Parathyroid adenoma (tissue), 2 donors: ENCODE measurements around the gene ARHGAP29.
"Not testable (repeated sequence)": the region's sequence is repeated elsewhere in the genome, so short reads cannot be mapped to it uniquely, and the experiment has no call there.

Source experiments
- H2AFZ ChIP-seq: fragments of 300-600 bp; sonication (generic); one replicate; pipeline ENCODE4 v1.7.0; 2017; ENCODE audit warnings: antibody characterized with exemption, mild to moderate bottlenecking
- H3K27ac ChIP-seq: fragments of 300-600 bp; sonication (generic); one replicate; pipeline ENCODE4 v1.7.0; 2017
- H3K27me3 ChIP-seq: fragments of 300-600 bp; sonication (generic); one replicate; pipeline ENCODE4 v1.7.0; 2017; ENCODE audit warnings: low read length; ENCODE audit not compliant: control insufficient read depth, insufficient read depth
- H3K36me3 ChIP-seq: fragments of 300-600 bp; sonication (generic); one replicate; pipeline ENCODE4 v1.7.0; 2017; ENCODE audit warnings: low read length; ENCODE audit not compliant: control insufficient read depth, insufficient read depth
- H3K4me1 ChIP-seq: fragments of 300-600 bp; sonication (generic); one replicate; pipeline ENCODE4 v1.7.0; 2017; ENCODE audit warnings: control low read depth
- H3K4me2 ChIP-seq: fragments of 300-600 bp; sonication (generic); one replicate; pipeline ENCODE4 v1.7.0; 2017; ENCODE audit warnings: low read length
- H3K4me3 ChIP-seq: fragments of 300-600 bp; sonication (generic); one replicate; pipeline ENCODE4 v1.7.0; 2017; ENCODE audit warnings: low read depth, low read length
- H3K79me2 ChIP-seq: fragments of 300-600 bp; sonication (generic); one replicate; pipeline ENCODE4 v1.7.0; 2017; ENCODE audit warnings: control low read depth
- H3K9ac ChIP-seq: fragments of 300-600 bp; sonication (generic); one replicate; pipeline ENCODE4 v1.7.0; 2017; ENCODE audit warnings: mild to moderate bottlenecking
- H3K9me3 ChIP-seq: fragments of 300-600 bp; sonication (generic); one replicate; pipeline ENCODE4 v1.7.0; 2017; ENCODE audit warnings: low read length; ENCODE audit not compliant: control insufficient read depth
- TF ChIP-seq, protein P1 (sequence below): fragments of 300-600 bp; sonication (generic); IDR thresholded peaks from one replicate; pipeline ENCODE4 v1.7.0; 2017; ENCODE audit warnings: antibody characterized with exemption, mild to moderate bottlenecking
- donor health status: primary hyperparathyroidism.

ARHGAP29 gene

DNA sequence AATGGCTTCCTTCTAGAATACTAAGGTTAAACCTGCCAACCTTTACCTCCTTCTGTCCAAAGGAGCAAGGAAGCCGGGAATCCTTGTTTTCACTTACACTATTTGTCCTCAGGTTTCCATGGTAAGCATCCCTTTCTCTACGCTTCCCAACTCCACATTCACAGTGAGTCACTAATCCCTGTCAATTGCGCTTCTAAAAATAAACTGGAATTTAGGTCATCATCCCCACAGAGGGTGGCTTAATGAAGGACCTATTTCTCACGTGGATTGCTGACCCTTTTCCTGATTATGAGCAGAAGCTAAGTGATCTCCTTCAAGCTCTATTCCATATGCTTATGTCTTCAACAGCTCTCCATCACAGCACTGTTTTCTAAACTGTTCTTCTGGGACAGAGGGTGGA is 76.6 kb downstream of the ARHGAP29 start:
- no peak overlapping the region for H3K27ac ChIP-seq
- H3K9ac ChIP-seq, result no peak overlapping the region
- H3K4me3 ChIP-seq, result no peak overlapping the region
- TF ChIP-seq, protein P1, sequence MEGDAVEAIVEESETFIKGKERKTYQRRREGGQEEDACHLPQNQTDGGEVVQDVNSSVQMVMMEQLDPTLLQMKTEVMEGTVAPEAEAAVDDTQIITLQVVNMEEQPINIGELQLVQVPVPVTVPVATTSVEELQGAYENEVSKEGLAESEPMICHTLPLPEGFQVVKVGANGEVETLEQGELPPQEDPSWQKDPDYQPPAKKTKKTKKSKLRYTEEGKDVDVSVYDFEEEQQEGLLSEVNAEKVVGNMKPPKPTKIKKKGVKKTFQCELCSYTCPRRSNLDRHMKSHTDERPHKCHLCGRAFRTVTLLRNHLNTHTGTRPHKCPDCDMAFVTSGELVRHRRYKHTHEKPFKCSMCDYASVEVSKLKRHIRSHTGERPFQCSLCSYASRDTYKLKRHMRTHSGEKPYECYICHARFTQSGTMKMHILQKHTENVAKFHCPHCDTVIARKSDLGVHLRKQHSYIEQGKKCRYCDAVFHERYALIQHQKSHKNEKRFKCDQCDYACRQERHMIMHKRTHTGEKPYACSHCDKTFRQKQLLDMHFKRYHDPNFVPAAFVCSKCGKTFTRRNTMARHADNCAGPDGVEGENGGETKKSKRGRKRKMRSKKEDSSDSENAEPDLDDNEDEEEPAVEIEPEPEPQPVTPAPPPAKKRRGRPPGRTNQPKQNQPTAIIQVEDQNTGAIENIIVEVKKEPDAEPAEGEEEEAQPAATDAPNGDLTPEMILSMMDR, result no peak
- no peaks in the 10 kb centered on the region for H3K4me1 ChIP-seq
- H3K27me3 ChIP-seq, result no peaks in the 10 kb centered on the region
- no peak overlapping the region for H3K4me2 ChIP-seq
- no peaks in the 10 kb centered on the region for H3K36me3 ChIP-seq
- no peaks in the 10 kb centered on the region for H3K79me2 ChIP-seq
- H3K9me3 ChIP-seq, result no peaks in the 10 kb centered on the region
- H2AFZ ChIP-seq, result no peak overlapping the region

DNA sequence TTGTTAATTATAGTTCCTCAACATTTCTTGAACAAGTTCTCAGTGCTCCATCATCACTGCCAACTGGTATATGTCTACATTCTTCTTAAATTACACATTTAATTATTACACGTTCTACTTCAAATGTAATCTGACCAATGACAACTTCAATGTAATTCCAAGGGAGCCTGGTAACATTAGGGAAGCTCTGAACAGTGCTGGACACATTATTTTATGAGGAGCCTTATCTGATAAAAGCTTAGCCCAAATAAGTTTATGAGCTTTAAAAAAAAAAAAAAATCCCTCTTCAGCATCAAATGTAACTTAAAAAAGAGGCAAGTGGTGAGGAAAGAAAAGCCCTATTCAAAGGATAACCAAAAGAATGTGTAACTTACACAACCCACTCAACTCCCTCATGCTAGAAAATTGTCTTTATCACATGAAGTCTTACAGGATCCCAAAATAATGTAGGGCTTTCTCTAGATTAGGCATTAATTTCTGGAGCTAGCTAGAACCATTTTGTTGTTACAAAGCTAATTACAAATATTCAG is 81.2 kb downstream of the ARHGAP29 start:
- Histone ChIP-seq H3K4me3 (no peak overlapping the region), H3K9ac (no peak overlapping the region), H3K27ac (no peak overlapping the region), H2AFZ (no peak overlapping the region), H3K9me3 (no peaks in the 10 kb centered on the region), H3K79me2 (no peaks in the 10 kb centered on the region), H3K4me2 (no peak overlapping the region), H3K36me3 (no peaks in the 10 kb centered on the region), H3K27me3 (no peaks in the 10 kb centered on the region), H3K4me1 (no peaks in the 10 kb centered on the region)
- TF ChIP-seq, protein P1, result no peak

DNA sequence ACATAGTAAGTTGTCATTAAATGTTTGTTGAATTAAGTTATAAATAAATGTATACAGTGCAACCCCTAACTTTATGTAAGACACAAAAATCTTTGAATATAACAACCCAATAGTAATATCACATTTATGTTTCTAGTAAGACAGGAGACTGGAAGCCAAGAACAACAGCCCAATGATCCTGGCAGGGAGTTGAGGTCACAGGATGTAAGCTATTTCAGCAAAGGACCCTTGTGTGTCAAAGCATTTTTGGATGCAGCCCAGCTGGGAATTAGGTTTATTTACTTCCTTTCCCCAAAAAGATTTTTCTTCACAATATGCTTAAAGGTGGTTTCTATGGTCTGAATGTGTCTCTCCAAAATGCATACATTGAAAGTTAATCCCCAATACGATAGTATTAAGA is 82.4 kb downstream of the ARHGAP29 start:
- H3K79me2 ChIP-seq, result no peaks in the 10 kb centered on the region
- no peak overlapping the region for H3K4me2 ChIP-seq
- H3K9me3 ChIP-seq, result no peaks in the 10 kb centered on the region
- H3K9ac ChIP-seq, result no peak overlapping the region
- no peak overlapping the region for H3K4me3 ChIP-seq
- H3K27ac ChIP-seq, result peak overlapping the region; percentile 11
- H3K36me3 ChIP-seq, result no peaks in the 10 kb centered on the region
- no peaks in the 10 kb centered on the region for H3K4me1 ChIP-seq
- H3K27me3 ChIP-seq, result no peaks in the 10 kb centered on the region
- H2AFZ ChIP-seq, result no peak overlapping the region
- TF ChIP-seq, protein P1, result no peak

DNA sequence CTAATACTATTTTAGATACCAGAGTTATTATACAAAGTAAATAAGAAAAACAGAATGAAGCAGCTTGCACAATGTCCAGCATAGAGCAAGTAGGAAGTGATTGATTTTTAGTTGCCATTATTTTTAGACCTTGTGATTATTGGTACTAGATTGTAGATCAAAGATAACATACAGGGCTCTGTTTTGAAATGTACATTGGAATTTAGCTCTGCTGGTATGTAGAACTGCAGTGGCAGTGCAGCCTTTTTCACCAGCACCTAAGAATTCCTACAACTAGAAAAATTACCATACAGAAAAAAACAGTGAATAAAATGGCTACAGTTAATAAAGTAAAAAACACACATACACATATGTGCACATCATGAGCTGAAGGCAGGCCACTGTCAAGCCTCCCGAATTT is 84.3 kb downstream of the ARHGAP29 start:
- no peak overlapping the region for H3K4me3 ChIP-seq
- no peak overlapping the region for H3K4me2 ChIP-seq
- TF ChIP-seq, protein P1, result no peak
- no peaks in the 10 kb centered on the region for H3K9me3 ChIP-seq
- H3K27me3 ChIP-seq, result no peaks in the 10 kb centered on the region
- H3K27ac ChIP-seq, result no peak overlapping the region
- no peaks in the 10 kb centered on the region for H3K79me2 ChIP-seq
- no peaks in the 10 kb centered on the region for H3K4me1 ChIP-seq
- no peak overlapping the region for H3K9ac ChIP-seq
- H3K36me3 ChIP-seq, result no peaks in the 10 kb centered on the region
- no peak overlapping the region for H2AFZ ChIP-seq

DNA sequence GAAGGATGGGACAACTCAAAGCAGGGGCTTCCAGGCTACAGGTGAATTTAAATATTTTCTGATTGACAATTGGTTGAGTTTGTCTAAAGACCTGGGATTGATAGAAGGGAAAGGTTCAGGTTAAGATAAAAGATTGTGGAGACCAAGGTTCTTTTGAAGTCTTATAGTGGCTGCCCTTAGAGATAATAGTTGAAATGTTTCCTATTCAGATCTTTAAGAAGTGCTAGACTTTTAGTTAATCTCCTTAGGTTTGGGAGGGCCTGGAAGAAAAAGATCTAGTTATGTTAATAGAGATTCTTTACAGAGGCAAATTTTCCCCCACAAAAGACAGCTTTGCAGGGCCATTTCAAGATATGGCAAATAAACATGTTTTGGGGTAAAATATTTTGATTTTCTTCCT is 88.2 kb downstream of the ARHGAP29 start:
- not testable (repeated sequence) for H3K27me3 ChIP-seq

More for the DNA sequence above, 88.2 kb downstream of the ARHGAP29 start:
- not testable (repeated sequence) for H2AFZ ChIP-seq, H3K4me1 ChIP-seq, H3K9me3 ChIP-seq, H3K4me2 ChIP-seq, H3K4me3 ChIP-seq, H3K27ac ChIP-seq, H3K9ac ChIP-seq, H3K79me2 ChIP-seq, H3K36me3 ChIP-seq
